ENCODE measurements around the gene SSR4. TPM values are rescaled to one million over a fixed set of nuclear protein-coding genes. Genes with fewer than 3 reads are reported as not detected.

Gene SSR4
- total and polyA plus RNA-seq, 2 donors (not counting 1 experiment from before 2014, with no cell fraction given), result 134 to 297 TPM

- no peak overlapping the region for H3K4me3 Mint-ChIP-seq
- intact Hi-C loops (cut with micrococcal nuclease), result no loop called here
- DNase-seq, result no peak
- ChIA-PET CTCF (no interaction called here), POLR2A (no interaction called here)
- Histone ChIP-seq H3K4me3 (ENCODE audit: control extremely low read depth in 1 of 5, extremely low read depth in 1 of 5, insufficient read depth in 1 of 5, low read depth in 2 of 5, low read length in 4 of 5) (no peak overlapping the region), H3K9me3 (ENCODE audit: control extremely low read depth in 1 of 3, control insufficient read depth in 2 of 3, insufficient read depth in 1 of 3, low read length in 2 of 3) (no peaks in the 10 kb centered on the region), H2AFZ (ENCODE audit: insufficient read depth, low read depth, low read length, poor library complexity, severe bottlenecking) (no peak overlapping the region), H3K4me2 (replicated peaks; ENCODE audit: low read depth, low read length, poor library complexity, severe bottlenecking) (no peak overlapping the region), H3K36me3 (replicated peaks in 1 of 2; ENCODE audit: control extremely low read depth in 1 of 2, control insufficient read depth in 1 of 2, extremely low read depth in 1 of 2, insufficient read depth in 2 of 2, low read length in 1 of 2) (no peaks in the 10 kb centered on the region), H4K20me1 (ENCODE audit: control insufficient read depth, insufficient read depth, low read length, poor library complexity, severe bottlenecking) (no peaks in the 10 kb centered on the region), H3K27ac (ENCODE audit: low read length in 2 of 2) (no peak overlapping the region), H3K27me3 (replicated peaks in 1 of 4; ENCODE audit: control extremely low read depth in 1 of 4, control insufficient read depth in 3 of 4, insufficient read depth in 4 of 4, low read length in 3 of 4) (no peaks in the 10 kb centered on the region), H3K9ac (ENCODE audit: low read length) (no peak overlapping the region), H3K4me1 (ENCODE audit: control insufficient read depth in 2 of 2, insufficient read depth in 2 of 2, low read length in 2 of 2) (peaks cover 13 to 19% of the 10 kb centered on the region in 2 donors), H3K79me2 (ENCODE audit: control insufficient read depth, insufficient read depth, low read length) (no peaks in the 10 kb centered on the region)
- no peaks in the 10 kb centered on the region for H3K9me3 Mint-ChIP-seq (ENCODE audit: insufficient read depth)
- no peak for ATAC-seq (ENCODE audit: low read depth)
- H3K4me1 Mint-ChIP-seq, result peaks cover 13% of the 10 kb centered on the region
- no CpG with 5 or more reads among the region's 3 CpGs for WGBS (ENCODE audit: insufficient coverage)
- peaks cover 22% of the 10 kb centered on the region for H3K27me3 Mint-ChIP-seq
- H3K27ac Mint-ChIP-seq, result no peak overlapping the region
- TF ChIP-seq EZH2 (IDR thresholded peaks at IDR 0.05; ENCODE audit: borderline replicate concordance, insufficient read depth, low read depth, low read length, poor library complexity, severe bottlenecking) (no peak), CTCF (IDR thresholded peaks at IDR 0.05) (no peak)
Measured at GRCh38 chrX:153845842-153846241, 51.4 kb downstream of the SSR4 start.

Other genes starting within 250 kb of the SSR4 start
- gene CCNQ, start 195.5 kb upstream of the SSR4 start, total RNA-seq, result 29.6 and 31.8 TPM in 2 replicates
- gene CCNQ, start 195.5 kb upstream of the SSR4 start, polyA plus RNA-seq, result 40.8 and 66.0 TPM in 2 replicates
- not detected in 2 replicates for gene DUSP9, start 147.5 kb upstream of the SSR4 start, total RNA-seq
- not detected in 2 replicates for gene DUSP9, start 147.5 kb upstream of the SSR4 start, polyA plus RNA-seq
- gene PNCK, start 120.9 kb upstream of the SSR4 start, total RNA-seq, result 0.99 TPM in 1 of 2 replicates, not detected in the other
- gene PNCK, start 120.9 kb upstream of the SSR4 start, polyA plus RNA-seq, result 0.23 TPM in 1 of 2 replicates, not detected in the other
- 1.8 and 2.9 TPM in 2 replicates for gene SLC6A8, start 106.7 kb upstream of the SSR4 start, total RNA-seq
- 0.49 and 1.3 TPM in 2 replicates for gene SLC6A8, start 106.7 kb upstream of the SSR4 start, polyA plus RNA-seq
- gene BCAP31, start 70.3 kb upstream of the SSR4 start, total RNA-seq, result 112 and 117 TPM in 2 replicates
- 59.5 and 78.0 TPM in 2 replicates for gene BCAP31, start 70.3 kb upstream of the SSR4 start, polyA plus RNA-seq
- 9.7 and 10.9 TPM in 2 replicates for gene ABCD1, start 69.8 kb upstream of the SSR4 start, total RNA-seq
- 12.2 and 14.5 TPM in 2 replicates for gene ABCD1, start 69.8 kb upstream of the SSR4 start, polyA plus RNA-seq
- not detected in 2 replicates for gene PLXNB3, start 30.4 kb upstream of the SSR4 start, total RNA-seq
- gene PLXNB3, start 30.4 kb upstream of the SSR4 start, polyA plus RNA-seq, result 0.25 and 0.35 TPM in 2 replicates
- gene SRPK3, start 13.6 kb upstream of the SSR4 start, total RNA-seq, result not detected in 2 replicates
- gene SRPK3, start 13.6 kb upstream of the SSR4 start, polyA plus RNA-seq, result not detected in 2 replicates
- gene IDH3G, start 293 bp upstream of the SSR4 start, total RNA-seq, result 58.5 and 62.8 TPM in 2 replicates
- gene IDH3G, start 293 bp upstream of the SSR4 start, polyA plus RNA-seq, result 103 and 122 TPM in 2 replicates
- not detected in 2 replicates for gene PDZD4, start 35.9 kb downstream of the SSR4 start, total RNA-seq
- 0.36 and 1.1 TPM in 2 replicates for gene PDZD4, start 35.9 kb downstream of the SSR4 start, polyA plus RNA-seq
- gene L1CAM, start 91.5 kb downstream of the SSR4 start, total RNA-seq, result 19.9 and 22.2 TPM in 2 replicates
- gene L1CAM, start 91.5 kb downstream of the SSR4 start, polyA plus RNA-seq, result 8.9 and 9.4 TPM in 2 replicates
- 0.53 TPM in 1 of 2 replicates, not detected in the other for gene AVPR2, start 110.0 kb downstream of the SSR4 start, total RNA-seq
- gene AVPR2, start 110.0 kb downstream of the SSR4 start, polyA plus RNA-seq, result 0.12 TPM in 1 of 2 replicates, not detected in the other
- 242 TPM in 2 replicates for gene ARHGAP4, start 131.6 kb downstream of the SSR4 start, total RNA-seq
- 711 and 922 TPM in 2 replicates for gene ARHGAP4, start 131.6 kb downstream of the SSR4 start, polyA plus RNA-seq
- gene NAA10, start 140.4 kb downstream of the SSR4 start, total RNA-seq, result 78.3 and 87.3 TPM in 2 replicates
- 90.5 and 102 TPM in 2 replicates for gene NAA10, start 140.4 kb downstream of the SSR4 start, polyA plus RNA-seq
- gene RENBP, start 150.0 kb downstream of the SSR4 start, total RNA-seq, result 39.2 and 39.7 TPM in 2 replicates
- 28.0 and 30.6 TPM in 2 replicates for gene RENBP, start 150.0 kb downstream of the SSR4 start, polyA plus RNA-seq
- 57.7 and 59.4 TPM in 2 replicates for gene HCFC1, start 177.2 kb downstream of the SSR4 start, total RNA-seq
- gene HCFC1, start 177.2 kb downstream of the SSR4 start, polyA plus RNA-seq, result 32.1 and 37.7 TPM in 2 replicates
- 3.8 and 5.5 TPM in 2 replicates for gene TMEM187, start 178.1 kb downstream of the SSR4 start, total RNA-seq
- gene TMEM187, start 178.1 kb downstream of the SSR4 start, polyA plus RNA-seq, result 3.2 and 6.4 TPM in 2 replicates
- 112 and 121 TPM in 2 replicates for gene IRAK1, start 225.2 kb downstream of the SSR4 start, total RNA-seq
- gene IRAK1, start 225.2 kb downstream of the SSR4 start, polyA plus RNA-seq, result 96.9 and 118 TPM in 2 replicates

Measured in B cell (primary cell).